ENCODE results near the gene CMTM5.

DNA sequence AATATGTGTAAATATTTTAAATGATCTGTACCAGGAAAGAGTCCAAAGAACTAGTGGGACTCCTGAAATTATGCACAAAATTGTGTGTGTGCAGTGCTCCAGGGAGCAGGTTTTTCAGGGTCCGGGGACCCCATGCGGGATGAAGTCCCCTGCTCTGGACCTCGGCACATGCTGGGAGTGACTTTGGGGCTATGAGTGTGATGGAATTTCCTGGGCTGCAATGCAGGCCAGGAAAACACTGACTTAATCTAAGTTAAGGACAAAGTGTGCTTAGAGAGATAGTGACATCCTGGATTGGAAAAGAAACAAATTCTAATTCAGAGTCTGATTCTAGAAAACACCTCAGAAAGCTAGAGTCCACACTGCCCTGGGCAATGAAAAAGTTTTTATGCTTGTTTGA lies 37.4 kb downstream of the CMTM5 start:
- TF ChIP-seq, protein P1, sequence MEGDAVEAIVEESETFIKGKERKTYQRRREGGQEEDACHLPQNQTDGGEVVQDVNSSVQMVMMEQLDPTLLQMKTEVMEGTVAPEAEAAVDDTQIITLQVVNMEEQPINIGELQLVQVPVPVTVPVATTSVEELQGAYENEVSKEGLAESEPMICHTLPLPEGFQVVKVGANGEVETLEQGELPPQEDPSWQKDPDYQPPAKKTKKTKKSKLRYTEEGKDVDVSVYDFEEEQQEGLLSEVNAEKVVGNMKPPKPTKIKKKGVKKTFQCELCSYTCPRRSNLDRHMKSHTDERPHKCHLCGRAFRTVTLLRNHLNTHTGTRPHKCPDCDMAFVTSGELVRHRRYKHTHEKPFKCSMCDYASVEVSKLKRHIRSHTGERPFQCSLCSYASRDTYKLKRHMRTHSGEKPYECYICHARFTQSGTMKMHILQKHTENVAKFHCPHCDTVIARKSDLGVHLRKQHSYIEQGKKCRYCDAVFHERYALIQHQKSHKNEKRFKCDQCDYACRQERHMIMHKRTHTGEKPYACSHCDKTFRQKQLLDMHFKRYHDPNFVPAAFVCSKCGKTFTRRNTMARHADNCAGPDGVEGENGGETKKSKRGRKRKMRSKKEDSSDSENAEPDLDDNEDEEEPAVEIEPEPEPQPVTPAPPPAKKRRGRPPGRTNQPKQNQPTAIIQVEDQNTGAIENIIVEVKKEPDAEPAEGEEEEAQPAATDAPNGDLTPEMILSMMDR (IDR thresholded peaks at IDR 0.05), result no peak
- no peak for TF ChIP-seq EZH2 (IDR thresholded peaks at IDR 0.05)
- TF ChIP-seq EZH2phosphoT487 (IDR thresholded peaks at IDR 0.05), result no peak
